AG10803 (cell line): ENCODE data around the gene PDP2.

ENCODE experiments used
- DNase-seq: peaks from one replicate; pipeline ENCODE4 v3.0.0; 2010; ENCODE audit warnings: low read depth
- H3K4me3 ChIP-seq: 2 replicates; pipeline ENCODE4 v1.5.1; 2011; ENCODE audit warnings: mild to moderate bottlenecking, low read length, control low read depth
- CTCF ChIP-seq: conservative IDR thresholded peaks from 2 replicates; pipeline ENCODE4 v1.5.1; 2011; ENCODE audit warnings: mild to moderate bottlenecking, low read length, control low read depth, inconsistent platforms

PDP2 gene

DNA sequence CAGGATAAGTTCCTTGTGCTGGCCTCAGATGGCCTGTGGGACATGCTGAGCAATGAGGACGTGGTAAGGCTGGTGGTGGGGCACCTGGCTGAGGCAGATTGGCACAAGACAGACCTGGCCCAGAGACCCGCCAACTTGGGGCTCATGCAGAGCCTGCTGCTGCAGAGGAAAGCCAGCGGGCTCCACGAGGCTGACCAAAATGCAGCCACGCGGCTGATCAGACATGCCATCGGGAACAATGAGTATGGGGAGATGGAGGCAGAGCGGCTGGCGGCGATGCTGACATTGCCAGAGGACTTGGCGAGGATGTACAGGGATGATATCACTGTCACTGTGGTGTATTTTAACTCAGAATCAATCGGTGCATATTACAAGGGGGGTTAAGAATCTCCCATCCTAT is 5.2 kb downstream of the PDP2 start:
- H3K4me3 ChIP-seq = no peak overlapping the region
- no peak for TF ChIP-seq CTCF
- DNase-seq = no peak

- TF ChIP-seq CTCF = no peak
- H3K4me3 ChIP-seq = no peak overlapping the region
- peak; percentile 61 for DNase-seq
Measured at GRCh38 chr16:66886321-66886720, 6.0 kb downstream of the PDP2 start.

GRCh38 chr16:66886914-66887313 is 6.6 kb downstream of the PDP2 start:
- no peak for TF ChIP-seq CTCF
- no peak for DNase-seq
- H3K4me3 ChIP-seq = no peak overlapping the region

- no peak for TF ChIP-seq CTCF
- H3K4me3 ChIP-seq = no peak overlapping the region
- DNase-seq = no peak
Measured at GRCh38 chr16:66888647-66889615, 8.6 kb downstream of the PDP2 start.

DNA sequence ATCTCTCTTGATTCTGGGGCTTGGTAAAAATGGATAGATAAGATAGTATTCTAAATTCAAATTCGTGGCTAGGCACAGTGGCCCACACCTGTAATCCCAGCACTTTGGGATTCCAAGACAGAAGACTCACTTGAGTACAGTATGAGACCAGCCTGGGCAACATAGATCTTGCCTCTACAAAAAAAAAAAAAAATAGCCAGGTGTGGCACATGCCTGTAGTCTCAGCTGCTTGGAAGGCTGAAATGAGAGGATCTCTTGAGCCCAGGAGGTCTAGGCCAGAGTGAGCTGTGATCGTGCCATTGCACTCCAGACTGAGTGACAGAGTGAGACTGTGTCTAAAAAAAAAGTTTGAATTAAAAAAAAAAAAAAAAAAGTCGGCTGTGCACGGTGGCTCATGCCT is 9.3 kb downstream of the PDP2 start:
- DNase-seq = no peak

GRCh38 chr16:66890799-66891198 is 10.5 kb downstream of the PDP2 start:
- TF ChIP-seq CTCF = no peak
- H3K4me3 ChIP-seq = no peak overlapping the region
- DNase-seq = no peak

More for the DNA sequence above, 9.3 kb downstream of the PDP2 start:
- no peak for TF ChIP-seq CTCF
- no peak overlapping the region for H3K4me3 ChIP-seq

DNA sequence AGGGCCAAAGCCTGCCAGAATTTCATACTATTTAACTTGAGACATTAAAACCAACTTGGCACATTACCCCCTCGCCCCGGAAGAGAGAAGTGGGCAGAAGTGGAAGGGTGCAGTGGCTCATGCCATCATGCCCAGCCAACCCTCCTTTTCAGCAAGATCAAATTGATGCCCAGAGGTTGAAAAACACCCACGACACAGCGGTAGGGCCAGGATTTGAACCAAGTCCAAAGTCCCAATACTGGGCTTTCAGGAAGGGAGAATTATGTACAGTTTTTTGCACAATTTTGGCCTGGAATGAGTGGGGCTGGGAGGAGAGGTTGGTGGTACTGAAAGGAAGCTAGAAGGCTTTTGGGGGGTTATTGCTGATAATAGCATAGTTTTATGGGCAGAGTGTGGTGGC is 11.0 kb downstream of the PDP2 start:
- no peak for DNase-seq
- no peak overlapping the region for H3K4me3 ChIP-seq
- no peak for TF ChIP-seq CTCF
